COLO829 (cell line): Measurements from ENCODE around the gene RMND5A.
"Not testable (repeated sequence)": the region's sequence is repeated elsewhere in the genome, so short reads cannot be mapped to it uniquely, and the experiment has no call there.

ENCODE experiments used
- DNase-seq: peaks from one replicate; pipeline ENCODE4 v3.0.0; 2012; ENCODE audit warnings: low spot score

RMND5A gene

GRCh38 chr2:86714579-86715173 is 5.4 kb upstream of the RMND5A start:
- not testable (repeated sequence) for DNase-seq

DNA sequence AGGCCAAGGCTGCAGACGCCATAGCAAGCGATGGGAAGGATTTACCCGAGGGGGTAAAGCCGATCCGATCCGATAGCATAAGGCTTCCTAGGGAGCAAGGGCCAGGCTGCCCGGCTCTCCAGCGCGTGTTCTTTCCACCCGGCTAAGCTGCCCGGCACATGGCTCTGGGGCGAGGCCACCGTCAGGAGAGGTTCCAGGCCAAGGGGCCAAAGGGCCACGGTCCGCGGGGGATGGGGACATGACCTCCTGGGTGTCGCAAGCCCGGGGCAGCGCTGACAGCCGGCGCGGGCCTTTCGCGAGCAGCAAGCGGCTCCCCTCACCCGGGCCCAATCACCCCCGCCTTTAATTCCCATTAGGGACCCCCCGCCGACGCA is 841 bp upstream of the RMND5A start:
- DNase-seq, result not testable (repeated sequence)

DNA sequence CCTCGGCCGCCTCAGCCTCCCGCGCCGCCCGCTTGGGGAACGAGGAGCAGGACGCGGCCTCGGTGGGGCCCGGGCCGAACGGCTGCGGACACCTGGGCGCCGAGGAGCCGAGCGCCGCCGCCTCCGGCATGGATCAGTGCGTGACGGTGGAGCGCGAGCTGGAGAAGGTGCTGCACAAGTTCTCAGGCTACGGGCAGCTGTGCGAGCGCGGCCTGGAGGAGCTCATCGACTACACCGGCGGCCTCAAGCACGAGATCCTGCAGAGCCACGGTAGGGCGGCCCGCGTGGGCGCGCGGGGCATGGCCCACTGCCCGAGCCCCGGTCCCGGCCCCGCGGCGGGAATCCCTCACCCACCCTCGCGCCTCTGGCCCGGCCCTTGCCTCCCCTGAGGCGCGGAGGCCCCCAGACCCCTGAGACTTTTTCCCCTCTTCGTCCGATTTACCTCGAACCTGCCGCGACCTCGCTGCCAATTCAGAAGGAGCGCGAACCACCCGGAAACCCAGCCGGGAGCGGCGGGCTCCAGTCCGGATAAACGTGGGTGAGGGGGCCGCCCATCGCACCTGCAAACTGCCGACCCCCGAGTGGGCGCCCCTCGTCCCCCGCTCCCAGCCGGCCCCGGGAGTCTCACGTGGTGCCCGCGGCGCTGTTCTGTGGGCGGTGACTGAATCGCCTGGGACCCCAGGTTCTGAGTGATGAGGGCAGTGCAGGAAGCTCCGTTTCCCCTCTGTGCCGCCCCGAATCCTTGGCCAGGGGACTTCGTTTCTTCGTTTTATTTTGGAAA is 639 bp downstream of the RMND5A start:
- DNase-seq, result not testable (repeated sequence)

- not testable (repeated sequence) for DNase-seq
Observed at GRCh38 chr2:86725706-86726105, 5.6 kb downstream of the RMND5A start.

DNA sequence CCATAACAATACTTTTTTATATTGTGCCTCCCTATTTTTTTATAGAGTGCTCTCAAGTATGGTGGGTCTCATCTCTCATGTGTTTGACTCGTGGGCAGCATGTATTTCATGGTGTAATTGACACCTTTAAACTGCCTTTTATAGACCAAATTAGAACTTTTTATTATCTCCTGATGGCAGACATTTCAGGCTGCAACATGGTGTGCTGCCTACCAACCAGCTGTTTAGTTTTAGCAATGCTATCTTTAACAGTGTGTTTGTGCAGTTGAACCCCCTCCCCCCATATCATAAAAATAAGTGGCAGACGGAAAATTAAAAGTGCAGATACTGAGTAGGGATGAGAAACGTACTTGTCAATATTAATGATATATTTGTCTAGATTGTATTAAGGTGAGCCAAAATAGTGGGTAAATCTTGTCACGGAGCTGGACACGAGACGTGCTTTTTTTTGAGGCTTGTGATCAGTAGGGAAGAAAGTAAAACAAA is 12.0 kb downstream of the RMND5A start:
- not testable (repeated sequence) for DNase-seq

GRCh38 chr2:86732837-86733236 is 12.7 kb downstream of the RMND5A start:
- not testable (repeated sequence) for DNase-seq

GRCh38 chr2:86733528-86733927 is 13.4 kb downstream of the RMND5A start:
- DNase-seq, result not testable (repeated sequence)

GRCh38 chr2:86734896-86735295 is 14.8 kb downstream of the RMND5A start:
- not testable (repeated sequence) for DNase-seq

DNA sequence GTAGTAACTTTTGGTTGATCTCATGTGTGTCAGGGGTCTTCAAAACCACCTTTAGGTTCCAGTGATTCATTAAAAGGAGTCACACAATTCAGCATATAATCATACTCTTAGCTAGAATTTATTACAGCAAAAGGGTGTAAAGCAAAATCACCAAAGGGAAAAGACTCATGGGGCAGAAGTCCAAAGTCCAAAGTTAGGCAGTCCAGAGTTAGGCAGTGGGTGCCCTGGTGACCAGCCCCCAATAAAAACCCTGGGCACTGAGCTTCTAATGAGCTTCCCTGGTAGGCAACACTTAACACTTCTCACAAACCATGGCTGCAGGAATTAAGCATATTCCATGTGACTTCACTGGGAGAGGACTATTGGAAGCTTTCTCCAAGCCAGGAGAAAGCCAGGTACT is 19.4 kb downstream of the RMND5A start:
- DNase-seq, result not testable (repeated sequence)

GRCh38 chr2:86739889-86740288 is 19.8 kb downstream of the RMND5A start:
- not testable (repeated sequence) for DNase-seq

DNA sequence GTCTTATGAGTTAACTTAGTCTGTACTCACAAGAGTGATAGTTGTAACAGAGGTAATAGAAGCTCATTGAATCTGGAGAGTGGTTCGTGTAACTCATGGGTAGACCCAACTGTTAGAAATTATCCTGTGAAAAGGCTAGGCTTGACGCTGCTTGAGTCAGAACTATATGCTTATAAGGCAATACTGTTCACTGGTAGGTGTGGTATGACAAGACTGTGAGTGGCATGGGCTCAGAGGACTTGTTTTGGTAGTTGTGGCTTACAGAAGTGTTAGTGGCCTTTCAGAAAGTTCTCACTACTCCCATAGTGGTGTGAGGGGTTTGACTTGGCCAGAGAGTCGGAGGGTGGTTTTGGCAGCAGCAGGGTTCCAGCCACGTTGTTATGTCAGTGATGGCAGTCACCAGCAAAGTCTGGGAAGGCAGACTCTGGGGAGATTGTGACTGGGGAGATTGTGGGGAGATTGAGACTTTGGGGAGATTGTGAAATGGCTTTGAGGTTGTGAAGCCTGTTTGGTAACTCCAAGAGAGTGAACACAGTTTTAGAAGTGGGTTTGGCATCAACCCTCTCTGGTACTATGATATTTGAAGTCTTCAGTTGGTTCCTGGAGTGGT is 21.9 kb downstream of the RMND5A start:
- not testable (repeated sequence) for DNase-seq

DNA sequence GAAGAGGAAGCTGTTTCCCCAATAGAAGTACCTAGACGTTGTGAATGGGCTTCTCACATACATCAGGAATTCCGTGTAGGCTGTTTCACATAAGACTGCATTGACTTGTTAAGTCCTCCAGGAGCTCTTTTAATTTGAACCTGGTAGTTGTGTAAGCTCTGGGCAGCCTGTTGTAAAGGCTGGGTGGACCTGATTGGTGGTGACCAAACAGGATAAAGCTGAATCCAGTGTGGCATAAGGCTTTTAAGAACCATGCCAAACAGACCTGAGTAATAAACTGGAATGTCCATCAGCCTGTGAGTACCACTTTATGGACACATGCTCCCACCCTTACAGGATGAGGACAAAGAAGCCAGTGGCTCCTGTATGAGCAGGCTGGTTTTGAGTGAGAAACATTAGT is 24.1 kb downstream of the RMND5A start:
- DNase-seq, result no peak

DNA sequence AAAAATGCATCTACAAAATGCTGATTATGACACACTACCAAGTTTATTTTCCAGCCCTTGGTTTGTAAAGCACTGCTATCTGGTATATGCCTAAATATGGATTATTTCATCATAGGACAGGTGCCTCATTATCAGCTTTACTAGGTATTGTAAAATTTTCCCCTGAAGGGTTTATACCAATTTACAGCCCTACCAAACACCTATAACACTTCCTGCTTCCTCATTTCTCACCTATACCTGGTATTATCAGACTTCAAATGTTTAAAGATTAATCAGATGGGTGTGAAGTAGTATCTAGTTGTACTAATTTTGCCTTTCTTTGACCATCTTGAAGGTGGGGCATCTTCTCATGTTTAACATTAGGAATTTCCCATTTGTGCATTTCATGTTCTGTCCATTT is 26.8 kb downstream of the RMND5A start:
- no peak for DNase-seq

- no peak for DNase-seq
Observed at GRCh38 chr2:86747711-86748639, 27.9 kb downstream of the RMND5A start.

GRCh38 chr2:86750240-86750839 is 30.2 kb downstream of the RMND5A start:
- no peak for DNase-seq

GRCh38 chr2:86751778-86752177 is 31.7 kb downstream of the RMND5A start:
- DNase-seq, result no peak

GRCh38 chr2:86752934-86753333 is 32.8 kb downstream of the RMND5A start:
- DNase-seq, result no peak

DNA sequence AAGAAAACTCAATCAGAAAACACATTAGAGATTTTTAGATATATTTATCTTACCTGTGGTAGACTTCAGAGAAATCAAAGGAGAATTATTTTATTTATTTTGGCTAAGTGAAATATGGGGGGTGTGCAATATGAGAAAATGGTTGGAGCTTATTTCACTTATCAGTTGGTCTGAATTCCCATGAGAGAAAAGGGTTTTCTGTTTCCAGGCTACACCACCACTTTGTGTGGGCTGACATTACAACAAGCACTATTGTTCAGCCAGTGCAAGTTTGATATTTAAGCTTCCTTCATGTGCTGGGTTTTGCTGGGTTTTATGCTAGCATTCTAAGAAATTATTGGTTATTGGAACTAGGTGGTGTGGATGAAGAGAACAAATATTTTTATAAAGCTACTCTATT is 33.5 kb downstream of the RMND5A start:
- peak; percentile 83 for DNase-seq

DNA sequence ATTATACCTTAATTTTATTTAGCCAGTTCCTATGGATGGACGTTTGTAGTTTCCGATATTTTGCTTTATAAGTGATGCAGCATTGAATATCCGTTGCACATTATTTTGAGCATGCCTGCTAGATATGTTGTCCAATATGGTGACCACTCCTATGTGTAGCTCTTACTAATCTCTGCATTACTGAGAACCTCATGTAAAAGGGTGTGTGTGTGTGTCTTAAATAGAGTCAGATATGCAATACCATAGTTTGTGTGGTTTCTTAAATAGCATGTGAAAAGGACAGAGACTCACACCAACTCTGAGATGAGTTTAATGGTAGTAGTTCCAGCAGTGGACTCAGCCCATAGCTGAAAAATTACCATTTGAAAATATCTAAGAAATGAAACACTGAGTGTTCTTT is 38.3 kb downstream of the RMND5A start:
- DNase-seq, result no peak

DNA sequence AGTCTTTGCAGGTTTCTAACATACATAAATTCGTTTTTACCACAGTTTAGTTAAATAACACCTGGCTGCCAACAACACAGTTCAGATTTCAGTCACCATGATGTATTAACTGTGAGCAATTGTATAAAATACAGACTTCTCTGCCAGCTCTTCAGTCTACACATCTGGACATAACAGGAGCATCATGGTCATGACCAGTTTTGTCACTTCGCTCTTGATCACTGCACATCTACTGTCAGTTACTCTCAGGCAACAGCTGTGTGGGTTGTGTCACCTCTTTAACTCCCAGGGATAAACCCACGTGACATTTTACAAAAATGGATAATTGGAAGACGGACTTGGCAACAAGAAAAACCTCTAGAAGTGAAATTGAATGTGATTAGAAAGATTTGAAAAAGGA is 40.3 kb downstream of the RMND5A start:
- DNase-seq, result no peak

DNA sequence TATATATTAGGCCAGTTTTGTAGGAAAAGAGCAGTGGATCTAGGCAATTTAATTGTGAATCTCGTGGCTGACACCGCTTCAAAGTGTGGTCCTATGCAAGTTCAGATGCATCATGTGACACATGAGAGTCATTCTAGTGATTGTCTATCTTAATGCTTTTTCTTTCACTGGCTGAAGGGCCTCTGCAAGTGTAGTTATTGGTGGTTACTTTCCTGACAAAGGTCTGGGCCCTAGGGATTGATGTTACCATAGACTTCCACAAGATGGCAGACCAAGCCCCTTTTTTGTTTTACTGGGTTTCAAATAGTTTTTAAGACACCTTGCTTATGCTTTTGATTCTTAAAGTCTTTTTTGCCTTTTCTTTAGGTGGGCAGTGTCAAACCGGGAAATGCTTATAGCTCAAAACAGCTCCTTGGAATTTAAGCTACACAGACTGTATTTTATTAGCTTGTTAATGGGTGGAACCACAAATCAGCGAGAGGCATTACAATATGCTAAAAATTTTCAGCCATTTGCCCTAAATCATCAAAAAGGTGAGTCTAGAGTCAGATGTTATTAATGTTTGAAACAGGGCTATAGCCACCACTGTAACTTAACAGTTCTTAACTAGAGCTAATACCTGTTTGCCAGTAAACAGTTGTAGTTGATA is 44.7 kb downstream of the RMND5A start:
- DNase-seq, result peak; percentile 64
